ENCODE measurements around the gene ZNF644.

GRCh38 chr1:91045284-91045683, 23.4 kb upstream of the ZNF644 start:
- no peak for TF ChIP-seq POLR2AphosphoS5 (IDR thresholded peaks at IDR 0.05)
- TF ChIP-seq CTCF (IDR thresholded peaks at IDR 0.05), result no peak
- TF ChIP-seq POLR2A (IDR thresholded peaks at IDR 0.05), result no peak

Data from breast epithelium (tissue), 3 donors.